ENCODE measurements around the gene CCER1. TPM values are rescaled to one million over a fixed set of nuclear protein-coding genes. Genes with fewer than 3 reads are reported as not detected.
"Not testable (repeated sequence)": the region's sequence is repeated elsewhere in the genome, so short reads cannot be mapped to it uniquely, and the experiment has no call there.

CCER1 gene
- total RNA-seq = not detected in 2 replicates

- no peak for DNase-seq (ENCODE audit: low read depth, low spot score)
Observed at GRCh38 chr12:90954921-90955320, at the start of gene CCER1. Gene CCER1 (minus strand): TSS chr12:90955176. CDS start chr12:90954742, 434 bp downstream.

GRCh38 chr12:91003737-91004136 lies 48.8 kb upstream of the CCER1 start:
- DNase-seq (ENCODE audit: low read depth, low spot score) = no peak

- no peak for DNase-seq (ENCODE audit: low read depth, low spot score)
Observed at GRCh38 chr12:91001306-91001705, 46.3 kb upstream of the CCER1 start.

- DNase-seq (ENCODE audit: low read depth, low spot score) = no peak
Observed at GRCh38 chr12:90999966-91000365, 45.0 kb upstream of the CCER1 start.

GRCh38 chr12:90999527-90999926 lies 44.6 kb upstream of the CCER1 start:
- no peak for DNase-seq (ENCODE audit: low read depth, low spot score)

GRCh38 chr12:90995010-90995409 lies 40.0 kb upstream of the CCER1 start:
- no peak for DNase-seq (ENCODE audit: low read depth, low spot score)

GRCh38 chr12:90991952-90992465 lies 37.0 kb upstream of the CCER1 start:
- DNase-seq (ENCODE audit: low read depth, low spot score) = no peak

GRCh38 chr12:90990611-90991010 lies 35.6 kb upstream of the CCER1 start:
- DNase-seq (ENCODE audit: low read depth, low spot score) = no peak

GRCh38 chr12:90989686-90990111 lies 34.7 kb upstream of the CCER1 start:
- no peak for DNase-seq (ENCODE audit: low read depth, low spot score)

- DNase-seq (ENCODE audit: low read depth, low spot score) = no peak
Observed at GRCh38 chr12:90987520-90987919, 32.5 kb upstream of the CCER1 start.

- DNase-seq (ENCODE audit: low read depth, low spot score) = no peak
Observed at GRCh38 chr12:90987101-90987500, 32.1 kb upstream of the CCER1 start.

- not testable (repeated sequence) for DNase-seq (ENCODE audit: low read depth, low spot score)
Observed at GRCh38 chr12:90985331-90985730, 30.4 kb upstream of the CCER1 start.

- no peak for DNase-seq (ENCODE audit: low read depth, low spot score)
Observed at GRCh38 chr12:90984114-90984513, 29.1 kb upstream of the CCER1 start.

GRCh38 chr12:90982170-90982569 lies 27.2 kb upstream of the CCER1 start:
- no peak for DNase-seq (ENCODE audit: low read depth, low spot score)

- no peak for DNase-seq (ENCODE audit: low read depth, low spot score)
Observed at GRCh38 chr12:90979951-90980350, 25.0 kb upstream of the CCER1 start.

- no peak for DNase-seq (ENCODE audit: low read depth, low spot score)
Observed at GRCh38 chr12:90979019-90979418, 24.0 kb upstream of the CCER1 start.

GRCh38 chr12:90978117-90978770 lies 23.3 kb upstream of the CCER1 start:
- DNase-seq (ENCODE audit: low read depth, low spot score) = no peak

GRCh38 chr12:90977224-90977623 lies 22.2 kb upstream of the CCER1 start:
- no peak for DNase-seq (ENCODE audit: low read depth, low spot score)

GRCh38 chr12:90974286-90974685 lies 19.3 kb upstream of the CCER1 start:
- no peak for DNase-seq (ENCODE audit: low read depth, low spot score)

GRCh38 chr12:90972226-90972625 lies 17.2 kb upstream of the CCER1 start:
- DNase-seq (ENCODE audit: low read depth, low spot score) = no peak

GRCh38 chr12:90970911-90971310 lies 15.9 kb upstream of the CCER1 start:
- no peak for DNase-seq (ENCODE audit: low read depth, low spot score)

GRCh38 chr12:90970471-90970870 lies 15.5 kb upstream of the CCER1 start:
- no peak for DNase-seq (ENCODE audit: low read depth, low spot score)

- DNase-seq (ENCODE audit: low read depth, low spot score) = no peak
Observed at GRCh38 chr12:90969851-90970250, 14.9 kb upstream of the CCER1 start.

GRCh38 chr12:90969346-90969745 lies 14.4 kb upstream of the CCER1 start:
- DNase-seq (ENCODE audit: low read depth, low spot score) = no peak

All from pulmonary artery endothelial cell (primary cell).